Peyer's patch (tissue), 4 donors: Measurements from ENCODE around the gene ASB2.

Experiments used
- POLR2A ChIP-seq, 2 donors: fragments of 450-650 bp; IDR thresholded peaks; one replicate each; pipeline ENCODE4 v1.5.1; 2017; ENCODE audit warnings: antibody characterized with exemption in 2 of 2, mild to moderate bottlenecking in 2 of 2, moderate library complexity in 2 of 2
- TF ChIP-seq, protein P1 (sequence below), 6 experiments: fragments of 450-650 bp in 4 of 6; fragments of 200-600 bp in 2 of 6; sonication (generic) in 1 of 6; IDR thresholded peaks; one replicate each; pipeline ENCODE4 v1.5.1; 2017 to 2019; ENCODE audit warnings: antibody characterized with exemption in 6 of 6, mild to moderate bottlenecking in 3 of 6, moderate library complexity in 1 of 6

DNA sequence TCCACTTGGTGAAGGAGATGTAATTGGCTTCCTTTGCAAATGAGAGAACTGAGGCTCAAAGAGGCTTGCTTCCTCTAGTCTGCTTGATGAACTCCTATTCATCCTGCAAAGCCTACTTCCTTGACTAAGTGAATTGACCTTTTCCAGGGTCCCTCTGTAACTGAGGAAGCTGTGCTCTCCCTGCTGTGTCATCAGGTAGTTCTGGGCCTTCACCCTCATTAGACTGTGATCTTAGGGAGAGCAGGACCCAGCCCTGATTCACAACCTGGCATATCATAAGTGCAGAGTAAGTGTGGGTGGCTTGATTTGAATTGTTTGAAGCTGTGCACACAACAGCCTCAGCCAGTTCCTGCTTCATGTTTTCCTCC is 16.3 kb downstream of the ASB2 start:
- TF ChIP-seq, protein P1, sequence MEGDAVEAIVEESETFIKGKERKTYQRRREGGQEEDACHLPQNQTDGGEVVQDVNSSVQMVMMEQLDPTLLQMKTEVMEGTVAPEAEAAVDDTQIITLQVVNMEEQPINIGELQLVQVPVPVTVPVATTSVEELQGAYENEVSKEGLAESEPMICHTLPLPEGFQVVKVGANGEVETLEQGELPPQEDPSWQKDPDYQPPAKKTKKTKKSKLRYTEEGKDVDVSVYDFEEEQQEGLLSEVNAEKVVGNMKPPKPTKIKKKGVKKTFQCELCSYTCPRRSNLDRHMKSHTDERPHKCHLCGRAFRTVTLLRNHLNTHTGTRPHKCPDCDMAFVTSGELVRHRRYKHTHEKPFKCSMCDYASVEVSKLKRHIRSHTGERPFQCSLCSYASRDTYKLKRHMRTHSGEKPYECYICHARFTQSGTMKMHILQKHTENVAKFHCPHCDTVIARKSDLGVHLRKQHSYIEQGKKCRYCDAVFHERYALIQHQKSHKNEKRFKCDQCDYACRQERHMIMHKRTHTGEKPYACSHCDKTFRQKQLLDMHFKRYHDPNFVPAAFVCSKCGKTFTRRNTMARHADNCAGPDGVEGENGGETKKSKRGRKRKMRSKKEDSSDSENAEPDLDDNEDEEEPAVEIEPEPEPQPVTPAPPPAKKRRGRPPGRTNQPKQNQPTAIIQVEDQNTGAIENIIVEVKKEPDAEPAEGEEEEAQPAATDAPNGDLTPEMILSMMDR (IDR thresholded peaks at IDR 0.05), result no peak
- no peak for TF ChIP-seq POLR2A (IDR thresholded peaks at IDR 0.05)
